HG03460 (cell line): Measurements from ENCODE around the gene ATG4A.

ENCODE experiments used
- ATAC-seq: cut with Tn5 transposase; IDR thresholded peaks from one replicate; pipeline ENCODE4 v1.9.1; 2021; ENCODE audit not compliant: unreplicated experiment

ATG4A gene, protein sequence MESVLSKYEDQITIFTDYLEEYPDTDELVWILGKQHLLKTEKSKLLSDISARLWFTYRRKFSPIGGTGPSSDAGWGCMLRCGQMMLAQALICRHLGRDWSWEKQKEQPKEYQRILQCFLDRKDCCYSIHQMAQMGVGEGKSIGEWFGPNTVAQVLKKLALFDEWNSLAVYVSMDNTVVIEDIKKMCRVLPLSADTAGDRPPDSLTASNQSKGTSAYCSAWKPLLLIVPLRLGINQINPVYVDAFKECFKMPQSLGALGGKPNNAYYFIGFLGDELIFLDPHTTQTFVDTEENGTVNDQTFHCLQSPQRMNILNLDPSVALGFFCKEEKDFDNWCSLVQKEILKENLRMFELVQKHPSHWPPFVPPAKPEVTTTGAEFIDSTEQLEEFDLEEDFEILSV

DNA sequence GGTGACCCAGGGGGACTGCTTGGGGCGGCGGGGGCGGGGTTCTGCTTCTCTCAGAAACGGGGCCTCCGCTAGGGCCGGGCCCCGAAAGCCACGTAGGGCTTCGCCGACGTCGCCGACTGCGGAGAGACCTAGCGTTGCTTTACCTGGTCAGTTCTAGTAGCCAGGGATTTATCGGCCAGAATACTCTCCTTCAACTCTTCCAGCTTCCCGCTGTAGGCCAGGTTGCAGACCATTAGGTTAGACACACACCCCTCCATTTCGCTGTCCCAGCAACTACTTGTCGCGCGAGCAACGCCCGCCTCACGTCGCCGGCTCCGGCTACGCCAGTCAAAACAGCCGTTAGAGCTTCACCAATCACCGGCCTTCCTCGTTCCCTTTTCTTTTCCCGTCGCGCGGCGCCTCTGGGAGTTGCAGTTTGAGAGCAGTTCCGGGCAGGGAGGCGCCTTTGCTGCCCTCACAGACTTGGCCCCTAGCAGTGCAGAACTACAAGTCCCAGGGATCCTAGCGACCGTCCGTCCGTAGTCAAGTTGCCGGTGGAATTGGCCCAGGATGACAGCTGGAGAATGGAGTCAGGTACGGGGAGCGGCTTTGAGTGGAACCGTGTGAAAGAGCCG lies at the start of gene ATG4A, which contains the start of gene PSMD10:
Gene ATG4A (plus strand): TSS at position 515 of the 614 bp plus-strand sequence. CDS start 49 bp downstream, at position 564.
Gene PSMD10 (minus strand): TSS at position 279 of the 614 bp plus-strand sequence. CDS start 22 bp downstream, at position 257.
- peak; percentile 96 for ATAC-seq

DNA sequence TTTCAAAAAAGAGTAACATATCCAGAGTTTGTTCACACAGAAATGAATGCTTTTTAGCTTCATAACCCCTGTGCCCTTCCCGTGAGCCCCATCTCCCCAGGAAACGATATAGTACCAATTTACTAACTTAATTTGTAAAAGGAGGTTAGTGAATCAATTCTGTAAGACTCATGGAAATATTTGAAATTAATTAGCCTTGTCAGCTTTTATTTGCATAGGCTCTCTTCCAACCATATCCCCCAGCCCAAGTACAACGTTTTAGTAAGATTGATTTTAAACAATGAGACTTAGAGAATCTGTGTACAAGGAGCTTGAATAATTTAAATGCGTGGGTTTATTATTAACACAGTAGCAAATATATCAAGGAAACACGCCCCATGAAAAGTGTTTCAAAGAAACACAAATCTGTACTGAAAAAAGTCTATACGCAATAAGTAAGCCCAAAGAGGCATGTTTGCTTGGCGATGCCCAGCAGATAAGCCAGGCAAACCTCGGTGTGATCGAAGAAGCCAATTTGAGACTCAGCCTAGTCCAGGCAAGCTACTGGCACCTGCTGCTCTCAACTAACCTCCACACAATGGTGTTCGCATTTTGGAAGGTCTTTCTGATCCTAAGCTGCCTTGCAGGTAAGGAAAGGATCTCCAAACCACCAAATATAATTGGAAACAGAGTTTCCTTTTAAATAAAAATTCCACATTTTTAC lies 46.9 kb upstream of the ATG4A start, which contains the start of gene VSIG1:
Gene VSIG1 (plus strand): TSS at position 512 of the 703 bp plus-strand sequence. CDS start 66 bp downstream, at position 578.
- no peak for ATAC-seq

DNA sequence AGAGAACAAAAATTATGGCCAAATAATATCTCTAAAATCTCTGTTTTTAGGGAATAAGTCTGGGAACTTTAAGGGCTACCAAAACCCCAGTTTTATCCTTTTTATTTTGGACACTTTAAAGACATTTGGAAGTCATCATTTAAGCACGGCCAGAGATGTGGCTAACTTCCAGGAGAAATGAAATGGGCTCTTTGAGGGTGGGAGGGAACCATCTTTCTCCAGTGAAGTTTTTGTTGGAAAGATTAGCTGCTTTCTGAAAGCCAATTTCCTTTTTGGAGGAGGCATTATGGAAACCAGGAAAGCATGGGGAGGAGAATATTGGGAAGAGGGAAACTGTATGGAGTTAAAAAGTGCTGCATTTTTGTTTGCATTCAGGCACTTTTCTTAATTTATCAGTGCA lies 41.9 kb upstream of the ATG4A start:
- no peak for ATAC-seq

DNA sequence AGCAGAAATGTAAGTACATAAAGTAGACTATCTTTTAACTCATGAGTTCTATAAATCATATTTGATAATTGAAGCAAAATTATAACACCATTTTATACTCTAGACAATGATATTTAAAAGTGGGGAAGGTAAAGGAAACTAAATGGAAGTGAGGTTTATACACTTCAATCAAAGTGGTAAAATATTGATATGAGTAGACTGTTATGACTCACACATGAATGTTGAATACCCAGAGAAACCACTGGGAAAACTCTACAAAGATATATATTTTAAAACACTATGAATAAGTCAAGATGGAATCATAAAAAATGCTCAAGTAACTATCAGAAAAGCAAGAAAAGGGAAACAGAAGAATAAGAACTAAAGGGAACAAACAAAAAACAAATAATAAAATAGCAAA lies 38.4 kb upstream of the ATG4A start:
- ATAC-seq = no peak

DNA sequence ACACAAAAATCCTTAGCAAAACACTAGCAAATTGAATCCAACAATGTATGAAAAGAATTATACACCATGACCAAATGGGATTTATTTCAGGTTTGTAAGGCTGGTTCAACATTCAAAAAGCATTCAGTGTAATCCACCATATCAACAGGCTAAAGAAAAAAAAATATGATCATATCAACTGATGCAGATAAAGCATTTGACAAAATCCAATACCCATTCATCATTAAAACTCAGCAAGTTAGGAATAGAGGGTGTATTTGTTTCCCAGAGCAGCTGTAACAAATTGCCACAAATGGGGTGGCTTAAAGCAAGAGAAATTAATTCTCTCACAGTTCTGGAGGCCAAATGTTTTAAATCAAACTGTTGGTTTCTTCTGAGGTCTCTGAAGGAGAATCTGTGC lies 36.0 kb upstream of the ATG4A start:
- ATAC-seq = no peak

DNA sequence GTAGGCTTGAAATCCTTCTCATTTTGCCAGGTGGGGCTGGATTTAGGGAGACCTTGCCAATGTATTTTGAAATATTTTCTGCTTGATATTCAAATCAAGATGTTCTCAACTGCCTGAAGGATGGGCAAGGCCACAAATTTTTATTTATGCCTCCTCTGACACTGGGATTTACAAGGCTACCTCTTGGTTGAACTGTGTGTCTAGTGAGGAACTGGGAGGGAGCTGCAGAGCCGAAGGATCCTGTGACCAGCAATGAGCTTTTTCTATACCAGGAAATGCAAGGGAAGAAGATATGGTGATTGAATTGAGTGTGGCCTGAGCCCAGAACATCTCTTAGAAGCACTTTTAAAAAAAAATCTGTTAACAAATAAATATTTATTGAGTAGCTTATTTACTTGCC lies 31.8 kb upstream of the ATG4A start:
- no peak for ATAC-seq

DNA sequence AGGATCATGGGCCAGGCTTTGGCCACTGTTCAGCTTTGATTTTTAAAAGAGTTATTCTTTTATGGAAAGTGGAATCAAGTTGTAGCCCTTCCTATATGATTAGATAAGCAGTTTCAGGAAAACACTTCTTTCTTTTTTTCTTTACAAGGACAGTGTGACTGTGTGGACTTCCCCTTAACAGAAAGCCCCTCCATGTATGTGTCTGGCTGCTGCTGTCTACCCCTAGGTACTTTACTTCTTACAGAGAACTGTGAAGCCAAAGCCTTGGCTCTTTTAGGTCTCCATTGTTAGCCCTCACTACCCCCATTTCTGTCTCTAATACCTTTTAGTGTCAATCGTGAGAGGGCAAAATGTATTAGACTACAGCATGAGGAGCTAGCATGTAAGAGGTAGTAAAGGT lies 27.6 kb upstream of the ATG4A start:
- ATAC-seq = no peak

DNA sequence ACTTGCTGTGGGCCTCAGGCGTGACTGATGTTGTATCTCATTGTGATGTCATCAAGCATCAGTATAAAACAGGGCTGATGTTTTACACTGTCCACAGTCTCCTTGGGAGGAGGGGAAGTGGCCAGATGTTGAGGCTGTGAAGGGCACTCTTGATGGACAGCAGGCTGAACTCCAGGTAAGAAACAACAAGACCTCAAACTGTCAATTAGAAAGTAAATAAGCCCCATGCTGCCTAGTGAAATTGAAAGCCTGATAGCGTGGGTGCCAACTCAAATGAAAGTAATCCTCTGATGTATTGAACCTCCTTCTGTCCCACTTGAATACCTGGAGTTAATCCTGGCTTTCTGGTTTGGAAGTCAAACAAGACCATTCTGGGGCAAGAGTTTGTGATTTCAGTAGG lies 27.0 kb upstream of the ATG4A start:
- no peak for ATAC-seq

DNA sequence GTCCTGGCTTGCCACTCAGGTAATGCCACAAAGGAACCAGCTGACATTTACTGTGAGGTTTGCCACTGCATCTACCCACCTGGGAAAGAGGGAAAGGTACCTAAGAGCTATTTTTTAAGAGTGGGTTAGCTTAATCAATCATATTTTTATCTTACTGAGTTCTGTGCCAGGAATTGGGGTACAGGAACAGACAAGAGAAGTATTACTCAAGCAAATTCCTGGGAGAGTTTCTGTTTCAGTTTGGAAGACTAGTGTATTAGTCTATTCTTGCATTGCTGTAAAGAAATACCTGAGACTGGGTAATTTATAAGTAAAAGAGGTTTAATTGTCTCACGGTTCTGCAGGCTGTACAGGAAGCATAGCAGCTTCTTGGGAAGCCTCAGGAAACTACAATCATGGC lies 23.5 kb upstream of the ATG4A start:
- ATAC-seq = no peak

DNA sequence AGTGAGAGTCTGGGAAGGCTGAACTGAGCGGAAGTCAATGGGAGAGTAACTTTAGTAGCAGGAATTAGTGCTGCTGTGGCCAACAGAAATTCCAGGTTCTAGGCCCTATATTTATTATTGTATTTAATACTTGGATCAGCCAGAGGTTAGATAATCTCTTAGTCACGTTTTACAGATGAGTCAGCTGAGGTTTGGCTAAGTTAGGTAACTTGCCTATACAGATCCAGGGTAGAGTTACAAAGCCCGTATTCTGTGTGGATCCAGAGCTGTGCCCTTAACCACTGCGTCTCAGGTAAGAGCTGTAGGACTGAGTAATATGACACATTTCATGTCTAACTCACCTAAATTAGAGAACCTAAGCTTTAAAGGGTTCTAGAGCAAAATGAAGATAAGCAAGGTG lies 20.7 kb upstream of the ATG4A start:
- no peak for ATAC-seq

DNA sequence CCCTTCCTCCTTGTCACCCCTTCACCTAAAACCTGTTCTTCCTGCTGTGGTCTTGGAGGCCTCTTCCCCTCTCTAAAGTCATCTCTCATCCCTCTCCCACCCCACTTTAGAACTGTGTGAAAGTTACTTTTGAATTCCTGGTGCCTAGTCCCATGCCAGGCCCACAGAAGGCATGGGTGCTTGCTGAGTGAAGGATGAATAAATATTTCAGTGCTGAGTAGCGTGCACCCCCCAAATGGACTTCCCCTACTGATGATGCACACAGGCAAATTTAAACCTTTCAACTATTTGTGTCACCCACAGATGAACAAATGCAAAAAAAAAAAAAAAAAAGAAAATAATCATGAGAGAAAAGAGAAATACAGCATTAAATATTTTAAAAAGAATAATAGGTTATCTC lies 20.0 kb upstream of the ATG4A start:
- ATAC-seq = no peak

DNA sequence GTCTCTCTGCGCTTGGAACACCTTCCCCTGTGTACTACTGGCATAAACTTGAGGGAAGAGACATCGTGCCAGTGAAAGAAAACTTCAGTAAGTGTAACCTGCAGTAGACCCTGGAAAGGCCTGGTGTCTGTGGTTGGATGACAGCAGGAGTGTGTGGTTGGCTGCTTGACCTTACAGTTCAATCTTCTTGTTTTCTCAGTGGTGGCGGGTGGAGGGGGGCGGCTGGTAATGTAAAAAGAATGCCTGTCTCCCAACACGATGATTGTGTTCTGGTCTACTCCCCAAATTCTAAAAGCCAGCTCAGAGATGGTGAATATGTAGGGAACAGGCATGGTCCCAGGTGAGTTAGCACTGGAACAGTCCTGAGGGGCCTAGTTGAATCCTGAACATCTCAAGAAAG lies 18.8 kb upstream of the ATG4A start:
- ATAC-seq = no peak

DNA sequence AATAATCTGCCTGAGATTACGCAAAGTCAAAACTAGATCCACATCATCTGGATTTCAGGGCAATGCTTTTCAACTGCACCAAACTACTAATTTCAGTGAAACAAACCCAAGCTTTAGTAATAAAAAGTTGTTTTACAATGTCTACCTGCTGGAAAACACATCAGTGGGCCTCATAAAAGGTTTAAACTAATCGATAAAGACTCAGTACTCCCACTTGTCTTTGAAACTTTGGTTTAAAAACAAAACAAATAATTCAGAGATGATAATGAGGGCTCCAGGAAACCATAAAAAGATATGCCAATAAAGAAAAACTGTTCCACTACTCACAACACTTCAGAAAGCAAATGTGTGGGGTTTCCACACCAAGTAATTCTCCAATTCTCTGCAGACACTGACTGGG lies 10.5 kb upstream of the ATG4A start:
- ATAC-seq = no peak

DNA sequence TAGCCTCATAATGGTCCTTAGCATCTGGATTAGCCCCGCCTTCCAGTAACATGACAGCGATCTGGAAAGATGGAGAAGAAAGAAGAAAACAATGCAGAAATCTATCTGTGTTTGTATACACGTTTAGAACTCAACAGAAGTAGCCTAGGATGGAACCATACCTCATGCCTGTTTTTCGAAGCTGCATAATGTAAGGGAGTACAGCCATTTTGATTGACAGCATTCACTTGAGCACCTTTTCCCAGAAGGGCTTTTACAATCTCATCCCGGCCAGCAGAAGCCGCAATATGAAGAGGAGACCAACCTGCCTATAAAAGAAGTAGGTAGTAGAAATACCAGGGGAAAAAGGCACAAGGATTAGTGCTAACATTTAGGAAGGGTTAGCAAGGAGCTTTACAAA lies 3.8 kb upstream of the ATG4A start:
- ATAC-seq = no peak

DNA sequence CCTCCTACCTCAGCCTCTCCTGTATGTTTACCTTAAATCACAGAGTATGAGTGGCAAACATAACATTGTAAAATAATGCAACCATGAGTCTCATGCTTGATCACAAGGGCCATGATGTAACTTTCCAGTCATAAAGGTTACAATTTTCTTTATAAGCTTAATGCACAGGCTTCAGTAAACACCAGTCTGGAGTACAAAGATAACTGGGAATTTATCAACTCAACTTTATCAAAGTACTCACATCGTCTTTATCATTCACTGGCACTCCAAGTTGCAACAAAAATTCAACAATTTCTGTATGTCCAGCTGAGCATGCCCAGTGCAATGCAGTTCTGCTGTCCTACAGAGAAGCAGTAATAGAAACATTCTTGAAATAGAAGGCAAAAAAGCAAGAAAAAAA lies 3.1 kb upstream of the ATG4A start:
- no peak for ATAC-seq

DNA sequence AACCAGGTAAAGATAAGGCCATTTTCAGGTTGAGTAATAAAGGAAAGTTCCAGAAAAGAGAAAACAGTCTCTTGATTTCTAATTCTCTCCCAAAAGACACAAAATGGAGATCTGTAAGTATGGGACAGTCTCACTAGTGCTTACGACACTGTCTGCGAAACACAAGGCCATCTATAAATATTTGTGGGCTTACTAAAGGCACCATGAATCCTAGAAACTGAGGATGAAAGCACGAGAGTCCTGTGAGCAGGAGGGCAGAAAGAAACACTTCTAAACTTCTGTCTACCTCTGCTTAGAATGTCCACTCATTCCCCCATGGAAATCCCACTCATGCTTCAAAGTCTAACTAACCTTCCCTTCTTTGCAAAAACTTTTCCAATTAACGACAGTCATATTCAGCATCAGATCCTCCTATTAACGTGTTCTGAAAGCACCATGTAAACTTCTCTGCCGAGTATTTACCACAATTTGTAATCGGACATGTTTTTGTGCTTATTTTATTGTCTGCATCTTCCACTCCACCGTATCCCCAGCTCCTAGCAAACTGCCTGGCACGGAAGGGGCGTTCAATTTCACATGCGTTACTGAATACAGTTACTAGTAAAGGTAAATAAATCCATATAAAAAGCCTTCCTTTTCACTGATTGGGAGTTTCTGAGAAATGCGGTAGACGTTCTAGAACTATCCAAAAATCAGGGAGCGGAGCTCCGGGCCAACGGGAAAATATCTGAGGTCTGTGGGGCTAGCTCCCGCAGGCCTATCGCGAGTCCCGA lies 901 bp upstream of the ATG4A start:
- ATAC-seq = peak; percentile 1

DNA sequence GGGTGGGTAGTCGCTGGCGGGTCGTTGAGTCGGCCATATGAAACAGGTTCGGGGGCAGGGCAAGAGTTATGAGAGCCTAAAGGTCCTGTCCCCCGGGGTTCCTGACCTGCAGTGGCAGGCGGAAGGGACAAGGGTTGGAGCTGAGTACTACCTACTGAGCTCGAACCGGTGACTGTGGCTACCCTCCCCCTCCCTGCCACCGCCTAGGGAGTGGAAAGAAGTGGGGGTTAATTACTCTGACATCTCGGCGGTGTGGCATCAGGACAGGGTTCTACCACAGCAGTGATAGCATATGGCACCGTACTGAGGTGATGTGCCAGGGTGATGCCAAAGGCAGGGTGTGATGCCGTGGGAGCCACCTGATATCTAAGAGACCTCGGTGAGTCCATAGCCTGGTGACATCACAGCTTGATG lies 307 bp downstream of the ATG4A start:
- peak; percentile 45 for ATAC-seq

DNA sequence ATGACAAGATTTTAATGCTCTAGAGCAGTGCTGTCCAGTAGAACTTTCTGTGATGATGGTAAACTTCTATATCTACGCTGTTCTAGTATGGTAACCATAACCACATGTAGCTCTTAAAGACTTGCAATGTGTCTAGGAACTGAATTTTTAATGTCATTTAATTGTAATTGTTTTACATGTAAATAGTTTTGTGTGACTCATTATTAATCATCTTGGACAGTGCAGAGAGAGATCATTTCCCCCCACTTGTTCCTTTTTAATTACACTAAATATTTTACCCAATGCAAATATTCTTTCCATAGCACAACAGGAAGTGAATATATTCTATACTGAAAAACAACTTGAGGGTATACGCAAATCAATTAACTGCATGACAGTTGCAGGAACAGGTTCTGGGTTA lies 5.8 kb downstream of the ATG4A start:
- ATAC-seq = no peak

DNA sequence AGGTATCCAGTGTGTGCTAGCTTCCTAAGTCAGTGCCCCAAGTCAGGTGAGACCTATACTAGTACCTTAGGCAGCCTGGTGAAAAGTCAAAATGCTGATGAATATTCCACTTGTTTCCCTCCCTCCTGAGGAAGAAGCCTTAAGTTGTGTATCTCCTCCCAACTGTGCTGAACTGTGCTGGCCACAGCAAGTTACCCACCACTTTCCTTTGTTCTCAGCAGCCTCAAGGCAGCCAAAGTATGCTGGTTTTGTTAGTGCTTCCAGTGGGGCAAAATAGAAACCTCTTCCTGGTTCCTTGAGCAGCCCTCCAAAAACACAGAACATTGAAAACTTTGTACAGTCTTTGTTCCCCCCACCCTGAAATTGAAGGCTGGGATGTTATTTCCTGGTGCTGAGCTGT lies 13.9 kb downstream of the ATG4A start:
- ATAC-seq = no peak

DNA sequence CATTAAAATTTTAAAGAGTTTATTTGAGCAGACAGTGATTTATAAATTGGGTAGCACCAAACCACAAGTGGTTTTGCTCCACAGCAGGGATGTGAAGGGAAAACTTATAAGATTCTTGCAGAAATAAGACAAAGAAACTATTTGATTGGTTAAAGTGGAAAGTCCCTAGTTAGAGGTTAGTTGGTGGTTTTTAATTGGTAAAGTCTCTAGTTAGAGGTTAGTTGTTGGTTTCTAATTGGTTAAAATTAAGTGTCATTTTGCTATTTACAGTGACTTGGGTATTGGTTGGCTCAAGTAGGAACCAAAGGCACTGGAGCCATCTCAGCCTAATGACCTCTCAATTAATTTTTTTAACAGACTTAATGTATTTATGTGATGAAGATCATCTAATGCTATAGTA lies 23.0 kb downstream of the ATG4A start:
- ATAC-seq = no peak

DNA sequence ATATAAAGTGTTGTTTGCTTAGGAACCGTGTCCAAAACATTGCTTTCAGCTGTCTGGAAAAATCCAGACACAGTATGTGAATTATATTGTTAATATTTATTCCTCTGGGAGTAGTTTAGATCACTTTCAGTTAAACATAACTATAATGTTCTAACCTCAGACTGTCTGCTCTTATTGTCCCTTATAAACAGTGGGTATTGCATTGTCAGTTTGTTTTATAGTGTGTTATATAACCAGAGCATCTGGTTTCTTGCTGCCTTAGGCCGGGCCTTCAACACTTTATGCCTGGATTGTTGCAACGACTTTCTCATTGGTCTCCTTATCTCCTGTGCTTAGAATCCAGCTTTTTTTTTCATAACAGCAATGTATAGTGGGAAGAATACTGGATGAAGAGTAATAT lies 26.4 kb downstream of the ATG4A start:
- ATAC-seq = no peak
